GM19023 (cell line): Measurements from ENCODE around the gene ASTN2.
"Not testable (repeated sequence)": the region's sequence is repeated elsewhere in the genome, so short reads cannot be mapped to it uniquely, and the experiment has no call there.

Experiments
- ATAC-seq: cut with Tn5 transposase; IDR thresholded peaks from one replicate; pipeline ENCODE4 v1.9.1; 2021; ENCODE audit warnings: mild to moderate bottlenecking, moderate library complexity; ENCODE audit not compliant: unreplicated experiment

ASTN2 gene

DNA sequence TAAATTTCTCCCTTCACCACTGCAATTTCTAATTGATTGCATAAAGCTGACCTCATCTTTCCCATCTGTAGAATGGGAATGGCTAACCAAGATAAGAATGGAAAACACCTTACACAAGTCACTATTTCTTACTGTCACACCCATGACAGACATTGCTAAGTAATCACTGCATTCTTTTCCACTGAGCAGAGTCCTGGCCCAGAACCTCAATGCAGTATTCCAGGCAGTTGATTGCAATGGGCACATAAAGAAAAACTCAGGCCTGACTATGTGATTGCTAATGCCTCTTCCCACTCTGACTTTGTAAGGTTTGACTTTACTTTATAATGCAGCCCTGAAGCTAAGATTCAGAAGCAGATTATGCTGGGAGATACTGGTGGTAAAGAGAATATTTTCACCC, 698.4 kb downstream of the ASTN2 start:
- no peak for ATAC-seq

DNA sequence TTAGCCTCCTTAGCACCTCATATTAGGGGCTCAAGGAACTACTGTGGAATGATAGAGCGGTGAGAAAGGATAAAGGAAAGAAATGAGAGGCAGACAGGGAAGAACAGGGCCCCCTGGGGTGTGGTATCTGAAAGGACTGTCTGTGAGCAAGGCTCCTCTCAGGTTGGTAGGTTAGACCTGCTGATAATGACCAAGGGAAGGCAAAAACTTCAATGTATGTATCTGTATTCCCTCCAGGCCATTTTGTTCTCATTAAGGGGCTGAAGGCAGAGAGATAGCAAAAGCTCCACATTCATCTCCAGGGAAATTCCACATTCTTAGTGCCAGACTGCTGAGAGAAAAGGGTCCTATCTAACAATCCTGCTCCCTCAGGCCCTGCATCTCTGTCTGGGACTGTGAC, 699.1 kb downstream of the ASTN2 start:
- ATAC-seq = no peak

DNA sequence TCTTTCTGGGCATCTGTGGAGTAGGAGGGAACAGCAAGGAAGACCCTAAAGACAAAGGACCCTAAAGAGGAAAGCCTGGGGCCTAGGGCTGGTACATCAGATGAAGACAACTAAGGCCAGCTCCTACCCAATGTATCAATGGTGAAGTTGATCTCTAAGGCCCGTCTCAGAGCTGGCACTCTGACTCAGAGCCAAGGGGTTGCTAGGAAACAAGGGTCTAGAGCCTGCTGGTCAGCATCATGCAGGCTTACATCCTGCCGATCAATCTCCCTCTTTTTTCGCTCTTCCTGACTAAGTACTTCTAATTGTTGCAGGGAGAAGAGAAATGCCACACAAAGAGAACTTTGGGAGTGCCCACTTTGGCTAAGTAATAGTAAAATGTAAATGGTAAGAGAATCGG, 701.6 kb downstream of the ASTN2 start:
- ATAC-seq = no peak

DNA sequence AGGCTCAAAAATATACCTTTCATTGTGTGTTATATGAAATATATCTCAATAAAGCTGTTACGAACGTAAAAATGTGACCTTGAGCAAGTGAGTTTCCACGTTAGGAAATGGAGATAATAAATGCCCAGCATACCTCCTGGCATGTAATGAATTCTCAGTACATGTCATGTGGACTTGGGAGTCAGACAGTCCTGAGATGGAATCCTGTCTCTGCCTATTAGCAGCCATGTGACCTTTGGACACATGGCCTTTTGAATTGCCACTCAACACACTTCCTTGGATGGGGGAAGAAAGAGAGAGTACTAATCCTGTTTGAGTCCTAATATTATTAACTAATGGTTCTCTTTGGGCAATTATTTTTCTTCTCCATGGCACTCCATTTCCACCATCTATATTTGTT, 702.1 kb downstream of the ASTN2 start:
- ATAC-seq = no peak

DNA sequence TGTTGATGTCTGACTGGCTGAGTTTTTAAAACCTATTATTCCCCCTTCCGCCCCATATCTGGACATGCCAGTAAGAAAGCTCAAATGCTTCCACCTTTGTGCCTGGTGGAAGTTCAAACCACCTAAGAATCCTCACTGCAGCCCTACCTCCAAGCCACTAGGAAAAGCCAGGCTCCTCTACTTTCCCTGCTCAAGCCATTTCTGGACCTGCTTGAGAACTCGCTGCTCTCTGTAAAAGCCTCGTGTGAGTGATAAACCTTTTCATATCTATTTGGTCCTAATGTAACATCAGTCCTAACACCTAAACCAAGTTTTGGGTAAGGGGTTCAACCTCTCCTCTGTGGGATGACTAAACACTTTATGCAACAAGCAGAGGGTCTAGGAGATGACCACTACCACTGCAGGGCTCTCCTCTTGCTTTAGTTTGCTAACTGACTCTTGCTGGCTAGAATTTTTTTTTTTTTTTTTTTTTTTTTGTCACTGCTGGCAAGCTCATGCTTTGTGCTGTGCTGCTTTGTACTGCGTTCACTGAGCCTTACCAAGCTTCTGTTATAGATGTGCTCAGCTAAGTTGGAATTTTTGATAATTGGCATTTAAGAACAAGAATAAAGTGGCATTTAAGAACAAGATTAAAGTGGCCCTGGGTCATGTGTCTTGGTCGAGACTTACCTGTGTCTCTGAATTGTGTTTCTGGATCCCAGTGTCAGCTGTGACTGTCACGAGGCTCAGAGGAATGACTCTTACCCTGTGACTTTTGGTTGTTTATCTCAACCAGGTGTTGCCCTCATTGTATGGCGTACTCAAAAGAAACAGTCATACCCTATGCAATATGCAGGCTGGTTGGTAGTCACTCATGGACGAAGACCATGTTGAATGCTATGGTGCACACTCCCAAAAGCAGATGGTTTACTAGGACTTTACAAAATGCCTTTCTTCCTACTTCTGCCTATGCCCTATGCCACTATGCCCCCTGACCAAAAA, 708.3 kb downstream of the ASTN2 start:
- no peak for ATAC-seq

DNA sequence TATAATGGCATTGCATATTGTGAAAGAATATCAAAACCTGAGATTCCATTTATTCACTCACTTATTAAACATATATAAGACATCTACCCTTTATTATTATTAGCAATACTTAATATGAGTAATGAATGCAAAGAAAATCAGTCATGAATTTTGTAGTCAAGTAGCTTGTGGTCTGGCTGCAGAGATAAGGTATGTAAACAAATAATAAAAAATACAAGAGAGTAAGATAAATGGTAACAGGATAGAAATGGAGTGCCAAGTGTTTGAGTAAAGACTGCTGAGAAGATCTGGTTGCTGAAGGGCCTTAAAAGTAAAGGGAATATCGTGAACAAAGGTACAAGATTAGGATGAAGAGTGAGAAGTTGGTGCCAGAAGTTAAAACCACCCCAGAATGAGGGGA, 709.3 kb downstream of the ASTN2 start:
- no peak for ATAC-seq

DNA sequence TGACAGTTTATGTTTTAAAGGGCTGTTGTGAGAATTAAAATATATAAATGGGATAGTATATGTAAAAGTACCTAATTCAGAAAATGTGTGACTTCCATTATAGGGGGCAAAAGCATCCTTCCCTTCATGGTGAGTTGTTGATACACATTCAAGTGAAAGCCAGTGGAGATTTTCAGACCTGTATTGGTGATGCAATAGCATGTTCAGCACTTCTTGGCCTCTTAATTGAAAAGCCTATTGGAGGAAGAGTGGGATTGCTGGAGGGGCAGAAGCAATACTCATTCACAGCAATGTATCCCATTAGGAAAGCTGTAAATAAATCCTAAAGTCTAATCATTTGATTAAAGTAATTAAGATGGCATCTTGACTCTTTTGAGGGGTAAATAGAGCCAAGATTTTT, 710.4 kb downstream of the ASTN2 start:
- no peak for ATAC-seq

DNA sequence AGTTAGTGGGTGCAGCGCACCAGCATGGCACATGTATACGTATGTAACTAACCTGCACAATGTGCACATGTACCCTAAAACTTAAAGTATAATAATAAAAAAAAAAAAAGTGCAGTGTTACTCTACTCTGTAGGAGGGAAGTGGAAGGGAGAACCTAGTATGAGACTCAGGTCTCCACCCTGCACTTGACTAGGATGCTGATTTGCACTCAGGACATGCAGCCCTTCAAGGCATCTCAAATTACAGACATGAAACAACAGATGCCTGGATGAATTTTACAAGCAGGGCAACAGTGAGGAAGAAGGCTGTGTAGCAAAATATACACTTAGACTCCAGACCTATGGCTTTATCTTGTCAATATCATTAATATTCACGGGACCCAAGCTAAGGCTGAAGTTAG, 711.2 kb downstream of the ASTN2 start:
- ATAC-seq = no peak

DNA sequence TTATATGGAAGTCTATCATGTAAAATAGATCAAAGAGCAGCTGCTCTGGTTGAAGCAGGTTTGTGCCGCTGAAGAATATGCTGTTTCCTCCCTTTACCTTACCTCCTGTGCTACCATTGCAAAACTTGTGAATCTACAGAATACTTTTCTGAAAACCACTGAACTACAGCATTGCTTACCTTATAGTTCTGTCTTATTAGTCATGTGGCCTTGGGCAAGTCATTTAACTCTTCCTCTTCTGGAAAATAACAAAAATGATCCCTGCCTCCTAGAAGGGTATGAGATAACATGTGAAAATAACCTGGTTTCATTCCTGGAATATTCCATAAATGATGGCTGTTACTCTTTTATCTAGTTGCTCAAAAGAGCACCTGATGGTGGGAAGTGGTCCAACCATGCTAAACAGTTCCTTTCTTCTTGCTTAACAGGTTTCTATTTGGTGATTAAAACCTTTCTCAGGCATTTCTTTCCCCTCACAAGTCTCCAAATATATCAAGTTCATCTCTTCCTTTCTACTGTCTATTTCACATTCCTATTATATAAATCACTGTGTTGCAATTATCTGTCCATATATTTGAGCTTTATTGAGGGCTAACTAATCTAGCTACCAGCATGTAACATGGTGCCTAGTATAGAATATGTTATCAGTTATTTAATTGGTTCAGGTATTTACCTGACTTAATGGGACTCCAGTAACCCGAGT, 712.8 kb downstream of the ASTN2 start:
- no peak for ATAC-seq

DNA sequence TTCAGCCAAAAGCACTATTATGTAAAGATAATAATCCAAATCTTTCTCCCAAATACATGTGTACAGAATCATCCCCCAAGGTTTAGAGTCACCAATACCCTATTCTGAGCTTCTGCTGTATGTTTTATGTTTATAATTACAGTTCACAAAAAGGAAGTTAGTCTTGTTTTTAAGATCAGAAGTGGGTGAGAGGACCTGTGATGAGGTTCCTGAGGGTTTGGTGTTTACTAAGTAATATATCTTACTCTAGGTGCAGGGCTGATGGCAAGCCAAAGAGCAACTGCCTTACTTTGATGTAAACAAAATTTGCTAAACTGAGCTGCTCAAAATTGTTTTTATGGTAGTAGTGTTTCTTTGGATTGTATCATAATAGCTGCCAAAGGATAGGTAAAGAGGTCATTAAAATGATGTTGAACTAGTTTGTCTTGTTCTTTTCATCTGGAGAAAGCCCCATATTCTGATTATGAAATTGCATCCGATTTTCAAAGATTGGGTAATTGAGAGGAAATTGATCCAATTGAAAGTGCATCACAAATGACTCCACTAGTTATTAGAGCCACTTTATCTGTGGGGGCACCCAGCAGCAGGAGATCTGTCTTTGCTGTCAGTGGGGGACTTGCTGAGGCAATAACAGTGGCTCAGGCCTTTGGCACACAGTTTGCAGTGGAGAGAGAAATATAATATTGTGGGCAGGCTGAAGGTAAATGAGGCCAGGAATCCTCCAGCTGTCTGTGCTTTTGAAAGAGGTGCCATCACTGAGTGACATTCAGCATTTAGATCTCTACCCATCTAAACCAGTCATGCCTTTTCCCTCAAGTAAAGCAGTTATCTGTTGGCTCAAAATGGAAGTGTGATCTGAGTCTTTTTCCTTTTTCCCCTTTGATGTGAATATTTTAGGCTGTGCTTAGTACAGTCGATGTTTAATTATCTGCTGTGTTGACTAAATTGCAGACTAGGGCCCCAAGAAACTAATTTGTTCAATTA, 713.7 kb downstream of the ASTN2 start:
- no peak for ATAC-seq

DNA sequence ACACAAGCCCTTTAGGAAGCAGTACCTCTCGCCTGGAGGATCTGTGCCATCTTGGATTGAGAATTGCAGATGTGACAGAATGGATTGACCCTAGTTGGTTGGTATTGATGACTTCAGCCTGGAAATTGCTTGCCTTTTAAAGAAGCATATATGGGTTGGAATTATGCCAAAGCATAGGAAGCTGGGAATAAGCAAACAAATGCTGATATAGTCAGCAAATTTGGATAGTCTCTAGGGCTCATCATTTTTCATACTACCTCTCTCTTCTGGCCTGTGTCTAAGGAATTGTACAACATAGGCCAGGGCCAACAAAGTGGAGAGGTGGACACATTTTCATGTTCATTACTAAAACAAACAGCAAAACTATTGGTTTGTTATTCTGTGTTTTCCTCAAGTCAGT, 714.6 kb downstream of the ASTN2 start:
- ATAC-seq = no peak

DNA sequence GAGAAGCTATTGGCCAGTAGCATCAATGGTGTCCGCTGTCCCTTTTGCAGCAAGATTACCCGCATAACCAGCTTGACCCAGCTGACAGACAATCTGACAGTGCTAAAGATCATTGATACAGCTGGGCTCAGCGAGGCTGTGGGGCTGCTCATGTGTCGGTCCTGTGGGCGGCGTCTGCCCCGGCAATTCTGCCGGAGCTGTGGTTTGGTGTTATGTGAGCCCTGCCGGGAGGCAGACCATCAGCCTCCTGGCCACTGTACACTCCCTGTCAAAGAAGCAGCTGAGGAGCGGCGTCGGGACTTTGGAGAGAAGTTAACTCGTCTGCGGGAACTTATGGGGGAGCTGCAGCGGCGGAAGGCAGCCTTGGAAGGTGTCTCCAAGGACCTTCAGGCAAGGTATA, 717.0 kb downstream of the ASTN2 start:
- no peak for ATAC-seq

DNA sequence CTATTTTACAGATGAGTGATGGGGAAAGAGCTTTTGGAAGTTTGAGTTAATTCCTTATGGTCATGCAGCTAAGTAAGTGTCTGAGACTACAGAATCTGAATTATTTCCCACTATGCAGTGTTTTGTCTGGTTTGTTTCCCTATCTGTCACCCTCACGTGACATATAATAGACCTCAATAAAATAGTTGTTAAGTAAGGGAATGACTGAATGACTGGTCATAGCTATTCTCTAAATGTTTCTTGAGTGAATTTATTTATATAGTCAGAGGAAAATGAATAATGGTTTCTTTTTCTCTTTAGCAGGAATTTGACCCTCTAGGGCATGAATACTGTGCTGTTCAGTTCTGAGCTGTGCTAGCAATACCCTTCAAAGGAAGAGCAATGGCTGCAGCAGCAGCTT, 717.5 kb downstream of the ASTN2 start:
- no peak for ATAC-seq

DNA sequence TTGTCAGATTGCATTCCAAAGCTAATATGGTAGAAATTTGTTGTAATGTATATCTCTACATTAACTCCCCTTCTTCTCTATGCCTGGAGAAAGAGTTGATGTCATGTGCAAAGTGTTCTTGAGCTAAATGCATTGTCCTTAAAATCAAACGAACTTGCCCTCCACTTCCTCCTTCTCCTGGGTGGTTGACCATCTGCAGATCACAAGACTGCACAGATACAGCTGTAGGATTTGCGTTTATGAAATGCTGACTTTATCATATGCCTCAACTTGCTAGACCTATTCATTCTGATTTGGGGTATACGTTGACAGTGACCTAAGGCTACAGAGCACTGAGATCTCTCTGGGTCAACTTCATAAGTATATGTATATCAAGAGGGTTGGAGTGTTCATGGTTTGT, 719.4 kb downstream of the ASTN2 start:
- no peak for ATAC-seq

DNA sequence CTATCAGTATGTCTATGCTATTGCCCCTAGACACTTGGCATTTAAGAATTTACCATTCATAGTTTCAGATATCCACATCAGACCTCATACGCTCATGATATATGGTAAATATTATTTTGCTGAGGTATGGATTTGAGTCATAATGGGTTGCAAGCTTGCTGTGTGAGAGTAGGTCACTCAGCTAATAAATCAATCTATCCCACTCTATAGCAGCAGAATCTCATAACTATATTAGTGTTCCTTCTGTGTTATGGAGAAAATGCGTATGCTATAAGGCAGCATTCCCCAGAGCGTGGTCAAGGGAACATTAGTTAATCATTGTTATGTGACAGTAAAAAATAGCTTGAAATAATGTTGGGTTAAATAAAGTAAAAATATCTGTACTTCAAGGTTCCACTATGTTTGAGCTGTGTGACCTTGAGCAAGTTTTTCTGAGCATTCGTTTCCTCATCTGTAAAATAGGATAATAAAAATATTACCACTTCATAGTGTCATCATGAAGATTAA, 720.0 kb downstream of the ASTN2 start:
- ATAC-seq = no peak

DNA sequence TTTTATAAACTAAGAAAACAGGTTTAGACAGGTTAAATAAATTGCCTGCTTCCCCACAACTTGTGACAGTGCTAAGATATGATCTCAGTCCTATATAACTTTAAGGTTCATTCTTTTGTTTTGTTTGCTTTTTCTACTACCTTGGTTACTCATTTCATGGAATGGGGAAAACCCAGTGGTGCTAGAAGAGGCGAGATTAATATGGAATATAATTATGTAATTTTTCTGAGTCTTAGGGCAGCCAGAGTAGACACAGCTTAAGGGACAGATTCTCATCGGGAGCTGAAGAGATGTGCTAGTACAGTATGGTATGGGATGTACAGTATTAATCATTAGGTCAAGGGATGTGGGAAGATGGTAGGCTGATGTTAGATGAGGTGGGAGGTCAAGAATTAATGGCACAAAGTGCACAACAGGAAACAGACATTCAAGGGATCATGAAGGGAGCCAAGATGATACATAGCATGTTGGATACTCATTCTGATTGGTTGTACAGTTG, 721.6 kb downstream of the ASTN2 start:
- no peak for ATAC-seq

DNA sequence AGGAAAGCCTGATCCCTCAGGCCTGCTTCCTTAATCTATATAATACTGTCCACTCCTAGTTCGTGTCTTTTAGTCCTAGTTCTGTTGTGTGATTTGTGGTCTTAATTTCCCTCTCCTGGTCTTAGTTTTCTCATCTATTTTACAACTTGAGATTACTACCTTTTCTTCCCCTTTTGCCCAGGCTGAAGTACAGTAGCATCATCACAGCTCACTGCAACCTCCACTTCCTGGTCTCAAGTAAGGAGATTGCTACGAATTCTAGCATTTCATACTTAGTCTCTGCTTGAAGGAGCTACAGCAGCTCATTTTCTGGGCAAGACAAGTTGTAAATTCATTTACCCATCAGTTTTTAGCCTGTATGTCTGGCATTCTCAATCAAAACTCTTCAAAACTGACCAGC, 722.2 kb downstream of the ASTN2 start:
- no peak for ATAC-seq

DNA sequence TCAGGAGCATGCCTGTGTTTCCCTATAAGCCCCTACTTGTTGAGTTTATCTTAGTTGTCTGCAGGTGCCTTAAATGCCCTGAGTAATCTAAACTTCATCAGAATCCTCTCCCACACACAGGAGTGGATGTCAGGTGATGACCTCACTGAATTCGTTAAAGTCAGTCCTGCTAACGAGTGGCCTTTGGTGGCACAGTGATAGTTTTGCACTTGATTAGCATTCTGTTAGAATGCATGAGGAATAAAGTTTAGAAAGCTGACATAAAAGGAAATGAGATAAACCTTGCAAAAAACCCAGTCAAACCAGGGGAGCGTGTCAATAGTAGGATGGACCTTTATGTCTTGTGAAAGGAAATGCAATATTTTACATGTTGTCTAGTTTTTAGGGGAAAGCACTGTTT, 723.2 kb downstream of the ASTN2 start:
- no peak for ATAC-seq

DNA sequence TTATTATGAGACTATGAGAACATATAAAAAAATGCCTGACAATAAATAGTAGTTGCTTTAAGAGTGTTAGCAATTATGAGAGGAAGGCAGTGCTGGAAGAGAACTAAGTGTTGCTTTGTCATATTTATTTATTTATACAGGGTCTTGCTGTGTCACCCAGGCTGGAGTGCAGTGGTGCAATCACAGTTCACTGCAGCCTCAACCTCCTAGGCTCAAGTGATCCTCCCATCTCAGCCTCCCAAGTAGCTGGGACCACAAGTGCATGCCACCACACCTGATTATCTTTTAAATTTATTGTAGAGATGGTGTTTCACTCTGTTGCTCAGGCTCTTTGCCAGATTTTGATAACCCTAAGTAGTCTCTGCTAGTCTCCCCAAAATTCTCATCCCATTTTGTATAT, 724.1 kb downstream of the ASTN2 start:
- ATAC-seq = not testable (repeated sequence)

DNA sequence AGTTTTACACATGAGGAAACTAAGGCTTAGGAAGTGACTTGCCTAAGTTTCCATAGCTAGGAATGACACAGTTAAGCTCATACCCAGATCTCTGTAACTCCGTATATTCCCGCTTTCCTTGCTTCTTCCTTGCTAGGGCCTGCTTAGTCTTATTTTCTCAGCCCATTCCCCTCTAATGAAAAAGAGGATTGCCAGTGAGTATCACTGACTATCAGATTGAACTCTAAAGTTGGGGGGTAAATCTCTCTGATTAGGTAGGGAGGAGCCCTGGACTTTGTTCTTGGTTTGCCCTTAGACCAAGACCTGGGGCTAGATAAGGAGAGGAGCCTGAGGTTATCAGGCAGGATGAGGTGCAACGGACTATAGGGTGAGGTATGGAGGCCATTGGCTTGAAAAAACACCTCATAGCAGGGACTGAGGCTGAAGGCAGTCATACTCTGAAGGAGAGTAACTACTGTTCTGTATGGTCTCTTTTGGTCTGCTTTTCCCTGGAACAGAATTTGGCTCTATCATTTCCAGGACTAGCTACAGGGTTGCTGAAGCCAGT, 725.3 kb downstream of the ASTN2 start:
- no peak for ATAC-seq
